BLaER1 (cell line): Measurements from ENCODE around the gene SHROOM2.

Experiments used
- H3K27ac ChIP-seq: shearing (Covaris generic); formaldehyde crosslinking; 2 replicates; pipeline ENCODE4 v1.8.1; 2022
- H3K27me3 ChIP-seq: shearing (Covaris generic); formaldehyde crosslinking; 2 replicates; pipeline ENCODE4 v1.8.1; 2022
- H3K36me3 ChIP-seq: shearing (Covaris generic); formaldehyde crosslinking; 2 replicates; pipeline ENCODE4 v1.8.1; 2022
- H3K4me1 ChIP-seq: shearing (Covaris generic); formaldehyde crosslinking; 2 replicates; pipeline ENCODE4 v1.8.1; 2022
- H3K4me2 ChIP-seq: shearing (Covaris generic); formaldehyde crosslinking; 2 replicates; pipeline ENCODE4 v1.8.1; 2022
- H3K4me3 ChIP-seq: shearing (Covaris generic); formaldehyde crosslinking; 2 replicates; pipeline ENCODE4 v1.8.1; 2022
- H3K9ac ChIP-seq: shearing (Covaris generic); formaldehyde crosslinking; 2 replicates; pipeline ENCODE4 v1.8.1; 2022
- H3K9me3 ChIP-seq: shearing (Covaris generic); formaldehyde crosslinking; 2 replicates; pipeline ENCODE4 v1.8.1; 2022
- H4K20me1 ChIP-seq: shearing (Covaris generic); formaldehyde crosslinking; 2 replicates; pipeline ENCODE4 v1.8.1; 2022
- Cebpa-rat ChIP-seq: shearing (Covaris generic); IDR thresholded peaks from 2 replicates; pipeline ENCODE4 v1.8.1; 2022

SHROOM2 gene

GRCh38 chrX:9785944-9786797 is at the start of gene SHROOM2:
TSS of gene SHROOM2 (plus strand) at chrX:9786429. CDS start at chrX:9786546, 117 bp downstream.
- Histone ChIP-seq H3K4me3 (no peak within 1 kb of the TSS), H3K27ac (no peak within 1 kb of the TSS), H3K36me3 (no peaks in the 10 kb centered on the region), H3K27me3 (no peaks in the 10 kb centered on the region), H3K9me3 (peaks cover 22% of the 10 kb centered on the region), H3K4me1 (no peaks in the 10 kb centered on the region), H3K4me2 (no peak within 1 kb of the TSS), H4K20me1 (no peaks in the 10 kb centered on the region), H3K9ac (no peak within 1 kb of the TSS)
- no peak for TF ChIP-seq Cebpa-rat

- no peak overlapping the region for H3K4me3 ChIP-seq
- no peak overlapping the region for H3K27ac ChIP-seq
- H3K27me3 ChIP-seq, result no peaks in the 10 kb centered on the region
- no peak overlapping the region for H3K9ac ChIP-seq
- peaks cover 5% of the 10 kb centered on the region for H3K9me3 ChIP-seq
- peak overlapping the region; percentile 52 for H3K4me2 ChIP-seq
- H4K20me1 ChIP-seq, result no peaks in the 10 kb centered on the region
- no peak for TF ChIP-seq Cebpa-rat
- H3K4me1 ChIP-seq, result peaks cover 20% of the 10 kb centered on the region
- no peaks in the 10 kb centered on the region for H3K36me3 ChIP-seq
Observed at GRCh38 chrX:9737363-9737762, 48.9 kb upstream of the SHROOM2 start.

GRCh38 chrX:9738151-9738550 is 48.1 kb upstream of the SHROOM2 start:
- Histone ChIP-seq H3K4me3 (no peak overlapping the region), H3K9me3 (peaks cover 1% of the 10 kb centered on the region; the same call in 1 of the 2 replicates), H4K20me1 (no peaks in the 10 kb centered on the region), H3K27ac (no peak overlapping the region), H3K27me3 (no peaks in the 10 kb centered on the region), H3K4me1 (peaks cover 20% of the 10 kb centered on the region), H3K9ac (no peak overlapping the region), H3K36me3 (no peaks in the 10 kb centered on the region), H3K4me2 (peak overlapping the region; percentile 52; the same call in 1 of the 2 replicates)
- no peak for TF ChIP-seq Cebpa-rat

- Histone ChIP-seq H3K27ac (no peak overlapping the region), H4K20me1 (no peaks in the 10 kb centered on the region), H3K9me3 (peaks cover 3% of the 10 kb centered on the region; the same call in 1 of the 2 replicates), H3K9ac (no peak overlapping the region), H3K36me3 (no peaks in the 10 kb centered on the region), H3K4me2 (no peak overlapping the region), H3K4me1 (peaks cover 20% of the 10 kb centered on the region), H3K4me3 (no peak overlapping the region), H3K27me3 (no peaks in the 10 kb centered on the region)
- TF ChIP-seq Cebpa-rat, result no peak
Observed at GRCh38 chrX:9739130-9739529, 47.1 kb upstream of the SHROOM2 start.

- peak overlapping the region; percentile 58 for H3K4me2 ChIP-seq
- H3K4me1 ChIP-seq, result peaks cover 19% of the 10 kb centered on the region
Observed at GRCh38 chrX:9745417-9746115, 40.7 kb upstream of the SHROOM2 start.

GRCh38 chrX:9746148-9746888 is 39.9 kb upstream of the SHROOM2 start:
- no peaks in the 10 kb centered on the region for H3K36me3 ChIP-seq
- peak overlapping the region; percentile 58 for H3K4me2 ChIP-seq
- H3K4me1 ChIP-seq, result peaks cover 19% of the 10 kb centered on the region
- H4K20me1 ChIP-seq, result no peaks in the 10 kb centered on the region
- H3K27ac ChIP-seq, result no peak overlapping the region
- no peak overlapping the region for H3K4me3 ChIP-seq
- no peaks in the 10 kb centered on the region; the same call in 1 of the 2 replicates for H3K27me3 ChIP-seq
- H3K9ac ChIP-seq, result no peak overlapping the region
- no peak for TF ChIP-seq Cebpa-rat
- peaks cover 20% of the 10 kb centered on the region; the same call in 1 of the 2 replicates for H3K9me3 ChIP-seq

More at GRCh38 chrX:9745417-9746115, 40.7 kb upstream of the SHROOM2 start:
- no peak for TF ChIP-seq Cebpa-rat
- Histone ChIP-seq H3K4me3 (no peak overlapping the region), H3K9me3 (peaks cover 20% of the 10 kb centered on the region; the same call in 1 of the 2 replicates), H3K36me3 (no peaks in the 10 kb centered on the region), H3K27me3 (no peaks in the 10 kb centered on the region), H4K20me1 (no peaks in the 10 kb centered on the region), H3K9ac (no peak overlapping the region), H3K27ac (no peak overlapping the region)

GRCh38 chrX:9747644-9748043 is 38.6 kb upstream of the SHROOM2 start:
- Histone ChIP-seq H3K36me3 (no peaks in the 10 kb centered on the region), H3K9ac (no peak overlapping the region), H3K27ac (no peak overlapping the region), H3K4me3 (no peak overlapping the region), H4K20me1 (no peaks in the 10 kb centered on the region), H3K4me1 (peaks cover 19% of the 10 kb centered on the region), H3K27me3 (no peaks in the 10 kb centered on the region; the same call in 1 of the 2 replicates), H3K4me2 (no peak overlapping the region), H3K9me3 (peaks cover 20% of the 10 kb centered on the region; the same call in 1 of the 2 replicates)
- TF ChIP-seq Cebpa-rat, result no peak

- Histone ChIP-seq H3K36me3 (no peaks in the 10 kb centered on the region), H3K27ac (no peak overlapping the region), H3K4me3 (no peak overlapping the region), H3K4me2 (no peak overlapping the region), H4K20me1 (no peaks in the 10 kb centered on the region), H3K27me3 (no peaks in the 10 kb centered on the region; the same call in 1 of the 2 replicates), H3K4me1 (peaks cover 19% of the 10 kb centered on the region), H3K9ac (no peak overlapping the region), H3K9me3 (peaks cover 16% of the 10 kb centered on the region; the same call in 1 of the 2 replicates)
- TF ChIP-seq Cebpa-rat, result no peak
Observed at GRCh38 chrX:9749146-9749692, 37.0 kb upstream of the SHROOM2 start.

GRCh38 chrX:9757366-9757765 is 28.9 kb upstream of the SHROOM2 start:
- Histone ChIP-seq H3K4me1 (0 out of 2 replicates have a peak, but pooled peaks cover 6% of the 10 kb centered on the region), H3K9me3 (0 out of 2 replicates have a peak, but pooled peaks cover 5% of the 10 kb centered on the region), H3K36me3 (no peaks in the 10 kb centered on the region), H3K4me2 (no peak overlapping the region), H3K9ac (no peak overlapping the region), H4K20me1 (no peaks in the 10 kb centered on the region), H3K4me3 (no peak overlapping the region), H3K27me3 (no peaks in the 10 kb centered on the region), H3K27ac (no peak overlapping the region)
- TF ChIP-seq Cebpa-rat, result no peak
